Measurements from ENCODE around the gene TXNL1. TPM values are rescaled to one million over a fixed set of nuclear protein-coding genes. Genes with fewer than 3 reads are reported as not detected.
A peak's percentile ranks its signal among the peaks of the same experiment; 100 is the strongest.

Gene TXNL1
- total RNA-seq, 1 donor from 2014 or later = 12.3 TPM

DNA sequence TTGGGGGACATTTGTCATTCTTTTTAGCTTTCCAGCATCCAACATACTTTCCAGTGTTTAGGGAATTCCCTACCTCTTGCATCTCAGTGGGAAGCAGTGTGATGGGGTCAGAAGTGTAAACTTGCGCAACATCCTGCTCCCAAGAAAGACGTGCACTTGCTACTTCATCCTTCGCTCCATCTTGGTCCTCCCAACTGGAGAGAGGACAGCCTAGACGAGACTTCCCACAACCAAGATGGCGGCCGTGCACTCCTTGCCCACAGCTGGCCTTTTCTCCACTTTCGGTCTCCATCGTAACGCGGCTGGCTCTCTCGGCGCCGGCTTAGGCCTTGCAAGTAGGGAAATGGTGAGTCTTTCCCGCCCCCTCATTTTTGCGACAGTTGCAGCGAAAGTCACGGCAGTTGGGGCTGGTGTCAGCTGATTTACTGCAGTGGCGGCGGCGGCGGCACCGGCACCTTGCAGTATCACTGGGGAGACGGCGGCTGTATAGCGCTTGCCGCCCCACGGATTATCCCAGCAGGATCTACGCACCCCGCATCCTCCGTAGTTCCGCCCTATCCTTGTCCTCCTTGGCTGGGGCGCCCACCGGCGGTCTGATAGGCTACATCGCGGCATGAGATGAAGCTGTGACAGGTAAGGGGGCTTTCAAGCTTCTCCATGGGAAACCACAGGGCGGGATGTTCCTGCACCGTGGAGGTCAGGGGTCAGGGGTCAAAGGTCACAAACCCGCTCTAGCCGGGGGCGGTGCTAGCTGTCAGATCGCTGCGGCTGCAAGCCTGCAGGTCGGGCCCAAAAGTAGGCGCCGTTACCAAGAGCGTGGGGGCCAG is 12.8 kb upstream of the TXNL1 start, which contains the start of gene WDR7:
TSS of gene WDR7 (plus strand) at position 416 of the 827 bp plus-strand sequence. CDS start 21,157 bp downstream, outside the sequence.
- H3K9me3 ChIP-seq = no peaks in the 10 kb centered on the region
- intact Hi-C loops (cut with DNase I) = loop anchor here (1.0 to 5.0 kb wide), 3 partner anchors 13 to 1414 kb away; partner anchors contain the start of genes TCF4 and TXNL1
- H3K27ac ChIP-seq = peak within 1 kb of the TSS; percentile 87
- TF ChIP-seq, protein P1, sequence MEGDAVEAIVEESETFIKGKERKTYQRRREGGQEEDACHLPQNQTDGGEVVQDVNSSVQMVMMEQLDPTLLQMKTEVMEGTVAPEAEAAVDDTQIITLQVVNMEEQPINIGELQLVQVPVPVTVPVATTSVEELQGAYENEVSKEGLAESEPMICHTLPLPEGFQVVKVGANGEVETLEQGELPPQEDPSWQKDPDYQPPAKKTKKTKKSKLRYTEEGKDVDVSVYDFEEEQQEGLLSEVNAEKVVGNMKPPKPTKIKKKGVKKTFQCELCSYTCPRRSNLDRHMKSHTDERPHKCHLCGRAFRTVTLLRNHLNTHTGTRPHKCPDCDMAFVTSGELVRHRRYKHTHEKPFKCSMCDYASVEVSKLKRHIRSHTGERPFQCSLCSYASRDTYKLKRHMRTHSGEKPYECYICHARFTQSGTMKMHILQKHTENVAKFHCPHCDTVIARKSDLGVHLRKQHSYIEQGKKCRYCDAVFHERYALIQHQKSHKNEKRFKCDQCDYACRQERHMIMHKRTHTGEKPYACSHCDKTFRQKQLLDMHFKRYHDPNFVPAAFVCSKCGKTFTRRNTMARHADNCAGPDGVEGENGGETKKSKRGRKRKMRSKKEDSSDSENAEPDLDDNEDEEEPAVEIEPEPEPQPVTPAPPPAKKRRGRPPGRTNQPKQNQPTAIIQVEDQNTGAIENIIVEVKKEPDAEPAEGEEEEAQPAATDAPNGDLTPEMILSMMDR (IDR thresholded peaks at IDR 0.05) = no peak
- no peaks in the 10 kb centered on the region for H3K27me3 ChIP-seq
- DNase-seq (ENCODE audit: low spot score in 2 of 2) = peak; percentile 96 to 99
- peaks cover 7 to 13% of the 10 kb centered on the region in 2 donors for H3K4me1 ChIP-seq
- H3K36me3 ChIP-seq = no peaks in the 10 kb centered on the region
- peak within 1 kb of the TSS; percentile 80 to 94 for H3K4me3 ChIP-seq

DNA sequence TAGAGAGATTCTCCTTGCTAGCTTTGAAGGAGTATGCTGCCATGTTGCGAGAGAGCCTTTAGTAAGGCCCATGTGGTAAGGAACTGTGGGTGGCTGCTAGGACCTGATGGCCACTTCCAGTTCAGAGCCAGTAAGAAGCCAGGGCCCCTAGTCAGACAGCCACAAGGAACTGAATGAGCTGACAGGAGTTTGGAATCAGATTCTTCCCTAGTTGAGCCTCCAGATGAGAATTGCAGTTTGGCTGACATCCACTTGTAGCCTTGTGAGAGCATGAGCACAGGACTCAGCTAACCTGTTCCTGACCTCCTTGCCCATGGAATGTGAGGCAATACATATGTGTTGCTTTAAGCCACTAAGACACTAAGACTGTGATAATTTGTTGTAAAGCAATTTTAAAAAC is 11.6 kb upstream of the TXNL1 start:
- intact Hi-C loops (cut with DNase I) = loop anchor here (5.0 to 10.0 kb wide), 3 partner anchors 1063 to 1413 kb away; partner anchors contain the start of gene TCF4
- Histone ChIP-seq H3K27me3 (no peaks in the 10 kb centered on the region), H3K4me1 (peaks cover 7 to 13% of the 10 kb centered on the region in 2 donors), H3K4me3 (no peak overlapping the region), H3K9me3 (no peaks in the 10 kb centered on the region), H3K27ac (peak overlapping the region in 1 of 2 donors; percentile 87), H3K36me3 (no peaks in the 10 kb centered on the region)
- TF ChIP-seq, protein P1 (IDR thresholded peaks at IDR 0.05) = no peak
- no peak for DNase-seq (ENCODE audit: low spot score in 2 of 2)

DNA sequence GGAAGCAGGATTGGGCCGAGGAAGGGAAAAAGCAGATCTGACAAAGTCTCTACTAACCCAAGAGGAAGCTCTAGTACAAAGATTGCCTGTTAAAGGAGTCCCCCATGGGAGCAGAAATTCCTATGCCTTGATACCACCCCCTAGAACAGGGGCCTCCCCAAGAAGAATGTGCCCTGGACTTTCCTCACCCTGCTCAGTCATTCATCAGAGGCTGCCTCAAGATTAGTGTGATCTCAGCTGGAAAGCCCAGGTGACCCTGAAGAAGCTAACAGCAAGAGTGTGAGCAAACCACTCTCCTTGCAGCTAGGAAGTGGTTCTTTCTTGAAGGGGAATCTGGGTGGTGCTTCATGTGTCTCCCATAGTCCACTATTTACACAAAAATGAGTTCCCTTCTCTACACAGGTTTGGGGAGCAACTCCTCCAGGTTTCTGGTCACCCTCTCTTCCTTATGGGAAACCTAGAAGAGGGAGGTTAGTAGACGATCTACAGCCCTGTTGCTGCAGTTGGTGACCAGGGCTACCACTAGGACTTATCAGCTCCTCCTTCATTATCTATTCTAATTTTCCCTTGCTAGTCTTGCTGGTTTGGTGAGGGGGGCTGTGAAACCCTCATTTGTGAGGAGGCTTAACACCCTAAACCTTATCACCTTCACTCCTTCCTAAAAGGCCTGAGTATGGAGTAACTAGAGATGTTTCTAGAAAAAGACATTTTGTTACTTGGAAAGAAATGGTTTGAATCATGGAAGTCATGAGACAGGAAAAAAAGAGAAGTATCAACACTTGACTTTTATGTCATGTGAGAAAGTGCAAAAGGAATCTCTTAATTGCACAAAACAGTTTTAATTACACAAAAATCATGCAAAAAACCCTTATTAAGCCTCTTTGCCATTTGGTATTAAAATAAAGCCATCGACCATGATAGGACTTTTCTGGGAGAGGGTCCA is 9.8 kb upstream of the TXNL1 start:
- Histone ChIP-seq H3K27ac (no peak overlapping the region), H3K27me3 (no peaks in the 10 kb centered on the region), H3K9me3 (no peaks in the 10 kb centered on the region), H3K36me3 (no peaks in the 10 kb centered on the region), H3K4me1 (peaks cover 7 to 13% of the 10 kb centered on the region in 2 donors), H3K4me3 (no peak overlapping the region)
- TF ChIP-seq, protein P1 (IDR thresholded peaks at IDR 0.05) = no peak
- no peak for DNase-seq (ENCODE audit: low spot score in 2 of 2)
- intact Hi-C loops (cut with DNase I) = loop anchor here (10.0 kb wide), 1 partner anchor 1323 kb away; no protein-coding TSS in a partner anchor

DNA sequence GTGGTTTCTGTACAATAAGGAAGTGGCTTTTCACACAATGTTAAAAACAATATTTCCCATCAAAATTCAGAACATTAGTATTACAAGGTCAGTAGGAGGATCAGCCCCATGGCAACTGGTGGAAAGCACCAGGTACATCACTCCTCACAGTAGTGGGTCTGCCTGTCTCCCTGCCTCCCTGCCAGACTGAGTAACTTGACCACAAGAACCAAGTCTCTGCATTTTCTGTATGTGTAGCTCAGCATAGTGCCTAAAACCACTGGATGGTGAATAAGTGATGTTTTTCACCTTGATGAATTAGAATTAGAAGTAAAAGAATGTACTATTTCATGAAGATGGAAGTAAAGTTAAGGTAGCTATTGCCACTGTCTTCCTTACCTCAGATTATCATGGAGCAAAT is 8.7 kb upstream of the TXNL1 start:
- intact Hi-C loops (cut with DNase I) = loop anchor here (10.0 kb wide), 1 partner anchor 1322 kb away; no protein-coding TSS in a partner anchor
- TF ChIP-seq, protein P1 (IDR thresholded peaks at IDR 0.05) = no peak
- H3K36me3 ChIP-seq = no peaks in the 10 kb centered on the region
- H3K4me3 ChIP-seq = no peak overlapping the region
- H3K27ac ChIP-seq = no peak overlapping the region
- H3K9me3 ChIP-seq = no peaks in the 10 kb centered on the region
- peaks cover 5 to 7% of the 10 kb centered on the region in 2 donors for H3K4me1 ChIP-seq
- DNase-seq (ENCODE audit: low spot score in 2 of 2) = no peak
- no peaks in the 10 kb centered on the region for H3K27me3 ChIP-seq

DNA sequence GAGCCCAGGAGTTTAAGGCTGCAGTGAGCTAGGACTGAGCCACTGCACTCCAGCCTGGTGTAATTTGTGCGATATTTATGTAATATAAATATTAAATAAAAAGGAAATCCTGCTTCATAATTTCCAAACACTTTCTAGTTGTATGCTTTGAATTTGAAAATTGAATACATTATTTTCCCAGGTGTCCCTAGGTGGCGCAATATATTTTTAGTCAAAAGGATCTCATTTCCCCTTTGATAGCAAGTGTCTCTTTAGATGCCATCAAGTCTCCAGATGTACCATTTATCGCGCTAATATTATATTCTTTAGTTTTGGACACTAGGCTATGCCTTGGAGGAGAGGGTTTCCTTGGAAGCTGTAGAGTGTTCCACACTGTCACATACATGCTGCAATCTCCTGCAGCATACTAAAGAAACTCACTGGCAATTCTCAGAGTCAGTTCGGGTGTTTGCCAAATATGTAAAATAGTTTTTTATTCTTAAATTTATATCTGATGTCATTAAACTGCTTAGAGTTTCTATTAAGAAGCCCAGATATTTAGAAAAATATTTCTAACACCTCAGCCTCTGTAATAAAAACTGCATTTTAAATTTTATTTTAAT is 7.1 kb upstream of the TXNL1 start:
- no peaks in the 10 kb centered on the region for H3K9me3 ChIP-seq
- no peaks in the 10 kb centered on the region for H3K4me1 ChIP-seq
- DNase-seq (ENCODE audit: low spot score in 2 of 2) = no peak
- no peaks in the 10 kb centered on the region for H3K36me3 ChIP-seq
- no peak overlapping the region for H3K4me3 ChIP-seq
- intact Hi-C loops (cut with DNase I) = loop anchor here (10.0 kb wide), 1 partner anchor 1321 kb away; no protein-coding TSS in a partner anchor
- TF ChIP-seq, protein P1 (IDR thresholded peaks at IDR 0.05) = peak in 1 of 3 experiments; percentile 34
- no peaks in the 10 kb centered on the region for H3K27me3 ChIP-seq
- H3K27ac ChIP-seq = no peak overlapping the region

Measured in ascending aorta (tissue), 2 donors.